H1 (cell line): ENCODE data around the gene MCHR1. TPM values are rescaled to one million over a fixed set of nuclear protein-coding genes. Genes with fewer than 3 reads are reported as not detected.

ENCODE experiments used
- CTCF ChIA-PET: fragments of 300-600 bp; sonication (Branson Sonifier 250); formaldehyde crosslinking; loops from one replicate; lab custom pipeline; 2021; ENCODE audit not compliant: partially characterized antibody; lab: Charles Lee
- POLR2A ChIA-PET: fragments of 300-600 bp; sonication (Branson Sonifier 250); formaldehyde crosslinking; loops from one replicate; lab custom pipeline; 2021; ENCODE audit warnings: inconsistent platforms; ENCODE audit not compliant: partially characterized antibody; lab: Charles Lee
- DNase-seq, 2 experiments: peaks; one replicate each; pipeline versions ENCODE4 v3.0.0 to v3.0.0-alpha.2; 2010 to 2022; ENCODE audit warnings: low spot score in 2 of 2, low read depth in 1 of 2, mixed read lengths in 1 of 2
- FAIRE-seq: peaks from 2 replicates; lab custom pipeline; 2011; peaks lifted over from hg19 to GRCh38; lab: Jason Lieb, UNC
- H2AFZ ChIP-seq: 2 replicates; pipeline ENCODE4 v1.8.1; 2012; ENCODE audit warnings: low read length, inconsistent platforms
- H2AK5ac ChIP-seq: 2 replicates; pipeline ENCODE4 v1.6.1; 2013; ENCODE audit warnings: low read depth, low read length
- H2BK120ac ChIP-seq: replicated peaks from 2 replicates; pipeline ENCODE3; 2013; ENCODE audit warnings: low read depth, low read length, inconsistent platforms
- H2BK12ac ChIP-seq: 2 replicates; pipeline ENCODE4 v1.6.1; 2013; ENCODE audit warnings: low read depth, low read length
- H2BK15ac ChIP-seq: 2 replicates; pipeline ENCODE4 v1.6.1; 2013; ENCODE audit warnings: low read length
- H2BK20ac ChIP-seq: 2 replicates; pipeline ENCODE4 v1.6.1; 2013; ENCODE audit warnings: low read length
- H2BK5ac ChIP-seq: 2 replicates; pipeline ENCODE4 v1.6.1; 2013; ENCODE audit warnings: low read depth, low read length
- H3K14ac ChIP-seq: 2 replicates; pipeline ENCODE4 v1.6.1; 2013; ENCODE audit warnings: inconsistent platforms; ENCODE audit not compliant: insufficient read length
- H3K18ac ChIP-seq: 2 replicates; pipeline ENCODE4 v1.6.1; 2013; ENCODE audit warnings: low read length; ENCODE audit errors: extremely low read depth
- H3K23ac ChIP-seq: 2 replicates; pipeline ENCODE4 v1.6.1; 2013; ENCODE audit warnings: inconsistent platforms; ENCODE audit not compliant: insufficient read length
- H3K23me2 ChIP-seq: 2 replicates; pipeline ENCODE4 v1.6.1; 2013; ENCODE audit warnings: low read depth, low read length
- H3K27ac ChIP-seq: 2 replicates; pipeline ENCODE4 v1.6.1; 2011; ENCODE audit warnings: low read depth, low read length, inconsistent platforms
- H3K27me3 ChIP-seq, 4 experiments: replicated peaks in 1 of 4; 1 replicate in 1 of 4; 2 replicates in 3 of 4; pipeline versions ENCODE4 v1.6.1 to v1.8.1; 2011 to 2013; ENCODE audit warnings: low read length in 3 of 4, mild to moderate bottlenecking in 3 of 4, inconsistent platforms in 2 of 4, mixed read lengths in 2 of 4, moderate library complexity in 1 of 4; ENCODE audit not compliant: control insufficient read depth in 3 of 4, insufficient read depth in 3 of 4; ENCODE audit errors: extremely low read depth in 1 of 4
- H3K36me3 ChIP-seq, 4 experiments: 2 replicates each; pipeline versions ENCODE4 v1.6.1 to v1.8.1; 2011 to 2013; ENCODE audit warnings: mild to moderate bottlenecking in 4 of 4, low read length in 3 of 4, moderate library complexity in 2 of 4, control low read depth in 1 of 4, inconsistent platforms in 1 of 4; ENCODE audit not compliant: insufficient read depth in 4 of 4, control insufficient read depth in 2 of 4
- H3K4ac ChIP-seq: replicated peaks from 2 replicates; pipeline ENCODE3; 2013; ENCODE audit warnings: low read length, low read depth, mixed read lengths, inconsistent platforms; ENCODE audit not compliant: insufficient read length
- H3K4me1 ChIP-seq, 4 experiments: replicated peaks in 1 of 4; 1 replicate in 1 of 4; 2 replicates in 3 of 4; pipeline versions ENCODE4 v1.6.1 to v1.8.1; 2011 to 2013; ENCODE audit warnings: low read length in 3 of 4, inconsistent platforms in 2 of 4, mixed read lengths in 1 of 4; ENCODE audit not compliant: insufficient read depth in 4 of 4, control insufficient read depth in 3 of 4
- H3K4me2 ChIP-seq, 2 experiments: 2 replicates each; pipeline versions ENCODE4 v1.6.1 to v1.8.1; 2011 to 2013; ENCODE audit warnings: low read depth in 2 of 2, low read length in 2 of 2, control low read depth in 1 of 2, inconsistent platforms in 1 of 2, mild to moderate bottlenecking in 1 of 2; ENCODE audit not compliant: insufficient read depth in 1 of 2
- H3K4me3 ChIP-seq, 4 experiments: fragments of 200-600, 300-600 bp in 1 of 4; sonication (generic), shearing (Covaris generic), sonication (Bioruptor Twin) in 1 of 4; 2 replicates each; pipeline versions ENCODE4 v1.5.1 to v1.8.1; 2011 to 2016; ENCODE audit warnings: low read length in 4 of 4, low read depth in 3 of 4, control low read depth in 2 of 4, inconsistent platforms in 2 of 4, mild to moderate bottlenecking in 2 of 4, mixed read lengths in 1 of 4, moderate library complexity in 1 of 4; ENCODE audit not compliant: insufficient read depth in 2 of 4; ENCODE audit errors: extremely low read depth in 1 of 4
- H3K56ac ChIP-seq: replicated peaks from 2 replicates; pipeline ENCODE3; 2013; ENCODE audit warnings: low read depth, mild to moderate bottlenecking, mixed read lengths, low read length, inconsistent platforms; ENCODE audit not compliant: insufficient read length
- H3K79me1 ChIP-seq: 2 replicates; pipeline ENCODE4 v1.6.1; 2013; ENCODE audit warnings: low read depth, low read length, control low read depth
- H3K79me2 ChIP-seq, 2 experiments: 2 replicates each; pipeline versions ENCODE4 v1.6.1 to v1.8.1; 2012 to 2013; ENCODE audit warnings: low read length in 2 of 2, mild to moderate bottlenecking in 2 of 2, inconsistent platforms in 1 of 2; ENCODE audit not compliant: insufficient read depth in 2 of 2, control insufficient read depth in 1 of 2
- H3K9ac ChIP-seq, 4 experiments: replicated peaks in 1 of 4; 1 replicate in 1 of 4; 2 replicates in 3 of 4; pipeline versions ENCODE4 v1.6.1 to v1.8.1; 2011 to 2013; ENCODE audit warnings: low read depth in 3 of 4, low read length in 3 of 4, control low read depth in 2 of 4, mild to moderate bottlenecking in 2 of 4, moderate library complexity in 2 of 4, inconsistent platforms in 1 of 4; ENCODE audit errors: extremely low read depth in 1 of 4
- H3K9me3 ChIP-seq, 2 experiments: 2 replicates each; pipeline versions ENCODE4 v1.6.1 to v1.8.1; 2012 to 2013; ENCODE audit warnings: mild to moderate bottlenecking in 2 of 2, moderate library complexity in 2 of 2, control low read depth in 1 of 2, inconsistent platforms in 1 of 2, low read depth in 1 of 2, low read length in 1 of 2, mixed read lengths in 1 of 2; ENCODE audit not compliant: insufficient read depth in 2 of 2
- H4K20me1 ChIP-seq, 2 experiments: replicated peaks in 1 of 2; 2 replicates each; pipeline versions ENCODE3 to v1.8.1; 2011 to 2013; ENCODE audit warnings: inconsistent platforms in 2 of 2, low read length in 2 of 2, mild to moderate bottlenecking in 1 of 2; ENCODE audit not compliant: insufficient read depth in 2 of 2, control insufficient read depth in 1 of 2
- H4K5ac ChIP-seq: 2 replicates; pipeline ENCODE4 v1.6.1; 2013; ENCODE audit warnings: low read length, low read depth, mixed read lengths, inconsistent platforms; ENCODE audit not compliant: insufficient read length
- H4K8ac ChIP-seq: 2 replicates; pipeline ENCODE4 v1.8.0; 2013; ENCODE audit warnings: mild to moderate bottlenecking, moderate library complexity, low read length, inconsistent platforms; ENCODE audit not compliant: insufficient read depth; ENCODE audit errors: extremely low read depth
- H4K91ac ChIP-seq: replicated peaks from 2 replicates; pipeline ENCODE3; 2013; ENCODE audit warnings: low read length, mixed read lengths, inconsistent platforms; ENCODE audit not compliant: insufficient read length
- FOSL1 ChIP-seq: IDR thresholded peaks from 2 replicates; pipeline ENCODE4 v1.6.1; 2011; ENCODE audit warnings: mild to moderate bottlenecking, low read depth, low read length, moderate library complexity; ENCODE audit not compliant: insufficient read depth
- HDAC2 ChIP-seq, 2 experiments: fragments of 300-600 bp in 1 of 2; sonication (generic) in 1 of 2; IDR thresholded peaks; 2 replicates each; pipeline ENCODE4 v1.6.1; 2011 to 2012; ENCODE audit warnings: low read depth in 2 of 2, low read length in 2 of 2, mild to moderate bottlenecking in 2 of 2, moderate library complexity in 2 of 2, borderline replicate concordance in 1 of 2, inconsistent platforms in 1 of 2
- JUN ChIP-seq: IDR thresholded peaks from 2 replicates; pipeline ENCODE4 v1.6.1; 2011; ENCODE audit warnings: low read depth, mild to moderate bottlenecking, improper control_type of control experiment, low read length
- KDM5A ChIP-seq: fragments of 200-600 bp; IDR thresholded peaks from 2 replicates; pipeline ENCODE4 v1.7.1; 2012; ENCODE audit warnings: mild to moderate bottlenecking, low read length, inconsistent platforms, mixed read lengths
- RBBP5 ChIP-seq: IDR thresholded peaks from 2 replicates; pipeline ENCODE4 v1.7.1; 2012; ENCODE audit warnings: low read depth, mild to moderate bottlenecking, inconsistent platforms, low read length, moderate library complexity, borderline replicate concordance
- RNF2 ChIP-seq: fragments of 200-900, 300-1000 bp; sonication (generic); IDR thresholded peaks from 2 replicates; pipeline ENCODE4 v1.7.1; 2016; ENCODE audit warnings: borderline replicate concordance, low read depth, mild to moderate bottlenecking, antibody characterized with exemption, low read length; ENCODE audit not compliant: poor library complexity, severe bottlenecking; ENCODE audit errors: missing control alignments
- SIN3A ChIP-seq, 2 experiments: IDR thresholded peaks in 1 of 2; conservative IDR thresholded peaks in 1 of 2; 2 replicates each; pipeline ENCODE4 v1.6.1; 2011 to 2012; ENCODE audit warnings: low read length in 2 of 2, improper control_type of control experiment in 1 of 2, low read depth in 1 of 2, mild to moderate bottlenecking in 1 of 2
- TAF1 ChIP-seq: IDR thresholded peaks from 2 replicates; pipeline ENCODE4 v1.6.1; 2011; ENCODE audit warnings: mild to moderate bottlenecking, low read depth, low read length
- YY1 ChIP-seq: IDR thresholded peaks from 2 replicates; pipeline ENCODE4 v1.6.1; 2011; ENCODE audit warnings: low read depth, mild to moderate bottlenecking, low read length
- WGBS, 2 experiments: shearing (Covaris generic) in 1 of 2; methylation state at CpG; one replicate each; pipeline versions ENCODE4 v1.1.6 to v1.1.7; 2013 to 2015; ENCODE audit warnings: low lambda C conversion rate in 2 of 2, mixed read lengths in 2 of 2, inconsistent platforms in 1 of 2, low coverage in 1 of 2, missing lambda C conversion rate in 1 of 2; ENCODE audit not compliant: insufficient replicate concordance in 2 of 2, insufficient coverage in 1 of 2, insufficient read length in 1 of 2; ENCODE audit errors: extremely low coverage in 1 of 2, missing lambda C conversion rate in 1 of 2; 5-methylcytosine and 5-hydroxymethylcytosine counted together
- polyA plus RNA-seq, 7 experiments: library from polyadenylated mRNA; depleted of rRNA in 3 of 7; stranded (reverse) in 5 of 7; unstranded in 2 of 7; fragments of >200 nt in 5 of 7; fragments of 200-250 nt in 2 of 7; gene quantifications; 1 replicate in 5 of 7; 2 replicates in 1 of 7; 4 replicates in 1 of 7; pipeline versions ENCODE4 v1.2.1 to v1.2.3, GENCODE V29; 2011 to 2013; ENCODE audit warnings: missing spikeins in 2 of 7, mixed read lengths in 2 of 7
- total RNA-seq: library from RNA; stranded (reverse); fragmentation: NEBNext Ultra II Directional; extraction: Animal tissue kit (Norgen Biotek cat#: 25700); gene quantifications from 2 replicates; pipeline ENCODE4 v1.2.1, GENCODE V29; 2021
- TF ChIP-seq, protein P1 (sequence below): IDR thresholded peaks from 2 replicates; pipeline ENCODE4 v1.6.1; 2011; ENCODE audit warnings: low read depth, mild to moderate bottlenecking, low read length; ENCODE audit not compliant: insufficient read depth
- TF ChIP-seq, protein P2 (sequence below): IDR thresholded peaks from 2 replicates; pipeline ENCODE4 v1.6.1; 2011; ENCODE audit warnings: low read length, improper control_type of control experiment

MCHR1 gene
- total and polyA plus RNA-seq, 2 of the 8 experiments (the other 6 are each of a cell fraction or from before 2014, with no cell fraction given) = 0.91 to 7.6 TPM

DNA sequence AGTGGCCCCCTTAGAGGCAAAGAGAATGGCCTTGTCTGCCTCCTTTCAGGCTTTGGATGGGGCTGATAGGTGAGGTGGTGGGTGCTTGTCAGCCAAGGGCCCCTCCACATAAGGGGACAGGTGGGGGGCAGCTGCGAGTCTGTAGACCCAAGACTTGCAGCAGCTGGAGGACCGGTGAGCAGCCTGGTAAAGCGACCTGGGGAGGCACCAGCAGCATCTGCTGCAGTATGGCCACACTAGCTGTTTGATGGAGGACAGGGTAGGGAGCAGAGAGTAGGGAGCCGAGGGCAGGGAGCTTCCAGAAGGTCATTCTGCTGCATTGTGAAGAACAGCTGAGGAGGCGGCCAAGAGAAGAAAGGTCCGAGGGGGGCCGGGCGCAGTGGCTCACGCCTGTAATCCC is 25.9 kb upstream of the MCHR1 start:
- Histone ChIP-seq H2BK15ac (no peak overlapping the region), H3K9me3 (no peaks in the 10 kb centered on the region), H2AFZ (no peak overlapping the region), H3K56ac (no peak overlapping the region), H3K4ac (no peak overlapping the region), H3K9ac (no peak overlapping the region), H3K79me1 (no peaks in the 10 kb centered on the region), H3K4me2 (no peak overlapping the region), H3K79me2 (no peaks in the 10 kb centered on the region), H3K4me1 (peaks cover 0 to 5% (median 2%) of the 10 kb centered on the region in 4 experiments; a peak in 3 of 7 replicates), H3K14ac (no peak overlapping the region), H2BK12ac (no peak overlapping the region), H4K91ac (no peak overlapping the region), H2BK20ac (no peak overlapping the region), H2BK120ac (no peak overlapping the region), H3K27ac (no peak overlapping the region), H4K20me1 (no peaks in the 10 kb centered on the region), H3K27me3 (no peaks in the 10 kb centered on the region), H3K18ac (no peak overlapping the region), H2AK5ac (no peak overlapping the region), H2BK5ac (no peak overlapping the region), H3K23me2 (no peaks in the 10 kb centered on the region), H3K23ac (no peak overlapping the region), H4K5ac (no peak overlapping the region), H4K8ac (no peak overlapping the region), H3K4me3 (no peak overlapping the region), H3K36me3 (no peaks in the 10 kb centered on the region)
- DNase-seq (no peak), FAIRE-seq (no peak)
- 98% methylated on average over 9 of the region's 9 CpGs; no CpG with 5 or more reads in 1 of the 2 experiments for WGBS, 2 experiments
- CTCF ChIA-PET = interaction anchor here (0.8 to 4.6 kb wide), 11 partner anchors 9 to 220 kb away, joined by 3 to 20 read pairs (median 4); no protein-coding TSS in a partner anchor
- POLR2A ChIA-PET = interaction anchor here (1.3 kb wide), 1 partner anchor 29 kb away, joined by 3 read pairs; no protein-coding TSS in a partner anchor
- no peak for TF ChIP-seq SIN3A (conservative IDR thresholded peaks at IDR 0.05 in 1 of 2, IDR thresholded peaks at IDR 0.05 in 1 of 2; ENCODE audit: low read depth in 1 of 2, low read length in 2 of 2)
- no peak for TF ChIP-seq HDAC2 (IDR thresholded peaks at IDR 0.05; ENCODE audit: borderline replicate concordance in 1 of 2, low read depth in 2 of 2, low read length in 2 of 2)
- TF ChIP-seq, protein P1, sequence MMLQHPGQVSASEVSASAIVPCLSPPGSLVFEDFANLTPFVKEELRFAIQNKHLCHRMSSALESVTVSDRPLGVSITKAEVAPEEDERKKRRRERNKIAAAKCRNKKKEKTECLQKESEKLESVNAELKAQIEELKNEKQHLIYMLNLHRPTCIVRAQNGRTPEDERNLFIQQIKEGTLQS = no peak
- TF ChIP-seq KDM5A = no peak
- no peak for TF ChIP-seq FOSL1
- no peak for TF ChIP-seq RNF2
- TF ChIP-seq, protein P2, sequence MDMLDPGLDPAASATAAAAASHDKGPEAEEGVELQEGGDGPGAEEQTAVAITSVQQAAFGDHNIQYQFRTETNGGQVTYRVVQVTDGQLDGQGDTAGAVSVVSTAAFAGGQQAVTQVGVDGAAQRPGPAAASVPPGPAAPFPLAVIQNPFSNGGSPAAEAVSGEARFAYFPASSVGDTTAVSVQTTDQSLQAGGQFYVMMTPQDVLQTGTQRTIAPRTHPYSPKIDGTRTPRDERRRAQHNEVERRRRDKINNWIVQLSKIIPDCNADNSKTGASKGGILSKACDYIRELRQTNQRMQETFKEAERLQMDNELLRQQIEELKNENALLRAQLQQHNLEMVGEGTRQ = no peak
- no peak for TF ChIP-seq RBBP5
- TF ChIP-seq YY1 = no peak
- TF ChIP-seq JUN = no peak
- TF ChIP-seq TAF1 = no peak
